ENCODE data around the gene TMEM169.

- TF ChIP-seq CTCF (IDR thresholded peaks at IDR 0.05) (no peak), POLR2A (IDR thresholded peaks at IDR 0.05) (no peak)
Observed at GRCh38 chr2:216101109-216101508, 19.4 kb downstream of the TMEM169 start.

Data from esophagus squamous epithelium (tissue), 4 donors.